PC-3 (cell line): ENCODE data around the gene PTPN1.

ENCODE experiments used
- EZH2phosphoT487 ChIP-seq: fragments of 300-600 bp; sonication (generic); IDR thresholded peaks from 2 replicates; pipeline ENCODE4 v1.6.1; 2018; ENCODE audit warnings: mild to moderate bottlenecking, antibody characterized with exemption, low read length, borderline replicate concordance
- TF ChIP-seq, protein P1 (sequence below): fragments of 300-600 bp; sonication (generic); conservative IDR thresholded peaks from 2 replicates; pipeline ENCODE4 v1.5.1; 2017; ENCODE audit warnings: antibody characterized with exemption, low read depth, mild to moderate bottlenecking, low read length

- TF ChIP-seq, protein P1, sequence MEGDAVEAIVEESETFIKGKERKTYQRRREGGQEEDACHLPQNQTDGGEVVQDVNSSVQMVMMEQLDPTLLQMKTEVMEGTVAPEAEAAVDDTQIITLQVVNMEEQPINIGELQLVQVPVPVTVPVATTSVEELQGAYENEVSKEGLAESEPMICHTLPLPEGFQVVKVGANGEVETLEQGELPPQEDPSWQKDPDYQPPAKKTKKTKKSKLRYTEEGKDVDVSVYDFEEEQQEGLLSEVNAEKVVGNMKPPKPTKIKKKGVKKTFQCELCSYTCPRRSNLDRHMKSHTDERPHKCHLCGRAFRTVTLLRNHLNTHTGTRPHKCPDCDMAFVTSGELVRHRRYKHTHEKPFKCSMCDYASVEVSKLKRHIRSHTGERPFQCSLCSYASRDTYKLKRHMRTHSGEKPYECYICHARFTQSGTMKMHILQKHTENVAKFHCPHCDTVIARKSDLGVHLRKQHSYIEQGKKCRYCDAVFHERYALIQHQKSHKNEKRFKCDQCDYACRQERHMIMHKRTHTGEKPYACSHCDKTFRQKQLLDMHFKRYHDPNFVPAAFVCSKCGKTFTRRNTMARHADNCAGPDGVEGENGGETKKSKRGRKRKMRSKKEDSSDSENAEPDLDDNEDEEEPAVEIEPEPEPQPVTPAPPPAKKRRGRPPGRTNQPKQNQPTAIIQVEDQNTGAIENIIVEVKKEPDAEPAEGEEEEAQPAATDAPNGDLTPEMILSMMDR: no peak
- TF ChIP-seq EZH2phosphoT487: no peak
Measured at GRCh38 chr20:50468378-50468798, 41.8 kb upstream of the PTPN1 start.
